CD4-positive, alpha-beta T cell (primary cell): ENCODE measurements around the gene PHEX. TPM values are rescaled to one million over a fixed set of nuclear protein-coding genes. Genes with fewer than 3 reads are reported as not detected.

ENCODE experiments used
- ATAC-seq: fragments of 200-7000 bp; cut with Tn5 transposase; one replicate; pipeline ENCODE4 v1.10.0; 2022; ENCODE audit warnings: mild to moderate bottlenecking; ENCODE audit not compliant: poor library complexity
- CTCF ChIA-PET: fragments of 350-600 bp; sonication (Branson Sonifier 250); formaldehyde crosslinking; loops from one replicate; lab custom pipeline; 2021; ENCODE audit warnings: antibody characterized with exemption, inconsistent platforms; lab: Charles Lee
- POLR2A ChIA-PET: fragments of 350-600 bp; sonication (Branson Sonifier 250); formaldehyde crosslinking; loops from one replicate; lab custom pipeline; 2021; ENCODE audit warnings: antibody characterized with exemption, inconsistent platforms; lab: Charles Lee
- DNase-seq, 14 experiments: peaks; one replicate each; pipeline ENCODE4 v3.0.0-alpha.2; 2013 to 2020; ENCODE audit warnings: mixed read lengths in 2 of 14
- H3K27ac ChIP-seq, 2 donors: one replicate each; pipeline versions ENCODE4 v1.5.1 to v1.7.0; 2013; ENCODE audit warnings: low read length in 2 of 2, low read depth in 1 of 2, mild to moderate bottlenecking in 1 of 2
- H3K27me3 ChIP-seq, 2 experiments: 1 replicate in 1 of 2; 2 replicates in 1 of 2; pipeline versions ENCODE4 v1.6.1 to v1.7.0; 2013; ENCODE audit warnings: low read length in 2 of 2, control low read depth in 1 of 2, mild to moderate bottlenecking in 1 of 2, moderate library complexity in 1 of 2; ENCODE audit not compliant: insufficient read depth in 2 of 2, control insufficient read depth in 1 of 2
- H3K36me3 ChIP-seq: one replicate; pipeline ENCODE4 v1.6.1; 2013; ENCODE audit warnings: low read length, control low read depth; ENCODE audit not compliant: insufficient read depth
- H3K4me1 ChIP-seq: one replicate; pipeline ENCODE4 v1.6.1; 2013; ENCODE audit warnings: low read length, control low read depth; ENCODE audit not compliant: insufficient read depth
- H3K4me3 ChIP-seq: one replicate; pipeline ENCODE4 v1.5.1; 2013; ENCODE audit warnings: mild to moderate bottlenecking, low read length, moderate library complexity
- H3K9me3 ChIP-seq, 2 experiments: 1 replicate in 1 of 2; 2 replicates in 1 of 2; pipeline versions ENCODE4 v1.6.1 to v1.7.0; 2013; ENCODE audit warnings: low read length in 2 of 2, mild to moderate bottlenecking in 2 of 2, control low read depth in 1 of 2, moderate library complexity in 1 of 2; ENCODE audit not compliant: control insufficient read depth in 1 of 2, insufficient read depth in 1 of 2
- H3K27ac Mint-ChIP-seq: one replicate; pipeline ENCODE4 v1.8.0; 2020; ENCODE audit warnings: mixed read lengths
- H3K27me3 Mint-ChIP-seq: one replicate; pipeline ENCODE4 v1.8.0; 2021; ENCODE audit warnings: mixed read lengths
- H3K36me3 Mint-ChIP-seq: one replicate; pipeline ENCODE4 v1.8.0; 2021; ENCODE audit warnings: low read depth, mixed read lengths
- H3K4me1 Mint-ChIP-seq: one replicate; pipeline ENCODE4 v1.8.0; 2021; ENCODE audit warnings: low read depth, mixed read lengths
- H3K4me3 Mint-ChIP-seq: one replicate; pipeline ENCODE4 v1.8.0; 2020; ENCODE audit warnings: mild to moderate bottlenecking, mixed read lengths
- H3K9me3 Mint-ChIP-seq: one replicate; pipeline ENCODE4 v1.8.0; 2020; ENCODE audit warnings: mixed read lengths
- intact Hi-C, 2 experiments: fragments of 100-400 bp; cut with DNase I in 1 of 2; cut with micrococcal nuclease in 1 of 2; formaldehyde crosslinking; loops; one replicate each; pipeline versions ENCODE4 v1.15.1 to v1.9.0; 2023 to 2025; cut with DNase I, micrococcal nuclease
- total RNA-seq, 174 experiments: library from RNA in 2 of 174; stranded (reverse) in 2 of 174; gene quantifications; one replicate each; pipeline ENCODE4 v1.2.3 and lab custom pipeline; 2021 to 2026
- TF ChIP-seq, protein P1 (sequence below): fragments of 200-600 bp; IDR thresholded peaks from one replicate; pipeline ENCODE4 v1.8.0; 2022; ENCODE audit warnings: antibody characterized with exemption, mild to moderate bottlenecking

PHEX gene
- total RNA-seq, 2 experiments from 2014 or later, result 0.08 to 0.14 TPM

GRCh38 chrX:22037911-22038537 is 5.9 kb downstream of the PHEX start:
- no peaks in the 10 kb centered on the region for H3K27me3 Mint-ChIP-seq
- ChIA-PET POLR2A (no interaction called here), CTCF (no interaction called here)
- no peaks in the 10 kb centered on the region for H3K9me3 Mint-ChIP-seq
- H3K36me3 Mint-ChIP-seq, result no peaks in the 10 kb centered on the region
- H3K27ac Mint-ChIP-seq, result no peak overlapping the region
- Histone ChIP-seq H3K4me3 (no peak overlapping the region), H3K27ac (no peak overlapping the region), H3K27me3 (no peaks in the 10 kb centered on the region), H3K36me3 (no peaks in the 10 kb centered on the region), H3K9me3 (no peaks in the 10 kb centered on the region), H3K4me1 (no peaks in the 10 kb centered on the region)
- no peak for ATAC-seq
- TF ChIP-seq, protein P1, sequence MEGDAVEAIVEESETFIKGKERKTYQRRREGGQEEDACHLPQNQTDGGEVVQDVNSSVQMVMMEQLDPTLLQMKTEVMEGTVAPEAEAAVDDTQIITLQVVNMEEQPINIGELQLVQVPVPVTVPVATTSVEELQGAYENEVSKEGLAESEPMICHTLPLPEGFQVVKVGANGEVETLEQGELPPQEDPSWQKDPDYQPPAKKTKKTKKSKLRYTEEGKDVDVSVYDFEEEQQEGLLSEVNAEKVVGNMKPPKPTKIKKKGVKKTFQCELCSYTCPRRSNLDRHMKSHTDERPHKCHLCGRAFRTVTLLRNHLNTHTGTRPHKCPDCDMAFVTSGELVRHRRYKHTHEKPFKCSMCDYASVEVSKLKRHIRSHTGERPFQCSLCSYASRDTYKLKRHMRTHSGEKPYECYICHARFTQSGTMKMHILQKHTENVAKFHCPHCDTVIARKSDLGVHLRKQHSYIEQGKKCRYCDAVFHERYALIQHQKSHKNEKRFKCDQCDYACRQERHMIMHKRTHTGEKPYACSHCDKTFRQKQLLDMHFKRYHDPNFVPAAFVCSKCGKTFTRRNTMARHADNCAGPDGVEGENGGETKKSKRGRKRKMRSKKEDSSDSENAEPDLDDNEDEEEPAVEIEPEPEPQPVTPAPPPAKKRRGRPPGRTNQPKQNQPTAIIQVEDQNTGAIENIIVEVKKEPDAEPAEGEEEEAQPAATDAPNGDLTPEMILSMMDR, result no peak
- H3K4me1 Mint-ChIP-seq, result no peaks in the 10 kb centered on the region
- no peak overlapping the region for H3K4me3 Mint-ChIP-seq
- intact Hi-C loops, result no loop called here
- peak in 2 of 14 experiments; percentile 9 to 23 for DNase-seq

GRCh38 chrX:22039541-22039940 is 7.4 kb downstream of the PHEX start:
- CTCF ChIA-PET, result no interaction called here
- H3K27ac ChIP-seq, result no peak overlapping the region

GRCh38 chrX:22040184-22040583 is 8.1 kb downstream of the PHEX start:
- Mint-ChIP-seq H3K27ac (no peak overlapping the region), H3K4me1 (no peaks in the 10 kb centered on the region), H3K4me3 (no peak overlapping the region), H3K9me3 (no peaks in the 10 kb centered on the region), H3K36me3 (no peaks in the 10 kb centered on the region), H3K27me3 (no peaks in the 10 kb centered on the region)
- intact Hi-C loops, result no loop called here
- Histone ChIP-seq H3K36me3 (no peaks in the 10 kb centered on the region), H3K27ac (no peak overlapping the region), H3K4me1 (no peaks in the 10 kb centered on the region), H3K4me3 (no peak overlapping the region), H3K9me3 (no peaks in the 10 kb centered on the region), H3K27me3 (no peaks in the 10 kb centered on the region)
- ATAC-seq (no peak), DNase-seq (no peak)
- POLR2A ChIA-PET, result no interaction called here
- CTCF ChIA-PET, result no interaction called here
- TF ChIP-seq, protein P1, result no peak

More at GRCh38 chrX:22039541-22039940, 7.4 kb downstream of the PHEX start:
- no peaks in the 10 kb centered on the region for H3K36me3 Mint-ChIP-seq
- no peaks in the 10 kb centered on the region for H3K4me1 Mint-ChIP-seq
- DNase-seq (no peak), ATAC-seq (no peak)
- no peaks in the 10 kb centered on the region for H3K27me3 Mint-ChIP-seq
- intact Hi-C loops, result no loop called here
- H3K4me3 ChIP-seq, result no peak overlapping the region
- no peaks in the 10 kb centered on the region for H3K9me3 Mint-ChIP-seq
- no peaks in the 10 kb centered on the region for H3K9me3 ChIP-seq
- no peak overlapping the region for H3K27ac Mint-ChIP-seq
- POLR2A ChIA-PET, result no interaction called here
- H3K36me3 ChIP-seq, result no peaks in the 10 kb centered on the region
- no peak overlapping the region for H3K4me3 Mint-ChIP-seq
- H3K4me1 ChIP-seq, result no peaks in the 10 kb centered on the region
- H3K27me3 ChIP-seq, result no peaks in the 10 kb centered on the region
- TF ChIP-seq, protein P1, result no peak
